ENCODE data around the gene USF3.

GRCh38 chr3:113719758-113720157, 23.3 kb upstream of the USF3 start:
- no peak for TF ChIP-seq CTCF (IDR thresholded peaks at IDR 0.05)
- no peak for TF ChIP-seq POLR2A (IDR thresholded peaks at IDR 0.05)
- no peak for TF ChIP-seq EP300 (IDR thresholded peaks at IDR 0.05)

All from ovary (tissue), 3 donors.